Esophagus squamous epithelium (tissue), 5 donors: ENCODE results near the gene ATXN7L3. TPM values are rescaled to one million over a fixed set of nuclear protein-coding genes. Genes with fewer than 3 reads are reported as not detected.

Experiments
- DNase-seq: peaks from one replicate; lab custom pipeline; 2025; lab: John Stamatoyannopoulos, UW
- H3K27ac ChIP-seq, 4 donors: fragments of 200-600 bp; sonication (generic); one replicate each; pipeline ENCODE4 v1.5.1; 2016 to 2019; ENCODE audit warnings: mild to moderate bottlenecking in 1 of 4
- H3K27me3 ChIP-seq, 4 donors: fragments of 200-600 bp; sonication (generic); 1 replicate in 3 of 4; 2 replicates in 1 of 4; pipeline versions ENCODE4 v1.5.1 to v1.6.0; 2017 to 2021; ENCODE audit warnings: antibody characterized with exemption in 1 of 4
- H3K36me3 ChIP-seq, 3 donors: fragments of 200-600 bp; sonication (generic); one replicate each; pipeline ENCODE4 v1.5.1; 2016 to 2019
- H3K4me1 ChIP-seq, 3 donors: fragments of 200-600 bp; sonication (generic); one replicate each; pipeline ENCODE4 v1.5.1; 2017 to 2019
- H3K4me3 ChIP-seq, 4 donors: fragments of 200-600 bp; sonication (generic); 1 replicate in 3 of 4; 2 replicates in 1 of 4; pipeline ENCODE4 v1.5.1; 2016 to 2019; ENCODE audit warnings: mild to moderate bottlenecking in 2 of 4, moderate library complexity in 1 of 4
- H3K9me3 ChIP-seq, 3 donors: fragments of 200-600 bp; sonication (generic); one replicate each; pipeline ENCODE4 v1.5.1; 2016 to 2019
- POLR2A ChIP-seq, 4 donors: fragments of 450-650 bp; IDR thresholded peaks; one replicate each; pipeline ENCODE4 v1.6.1; 2017; ENCODE audit warnings: antibody characterized with exemption in 4 of 4, mild to moderate bottlenecking in 4 of 4, moderate library complexity in 3 of 4
- WGBS, 2 donors: methylation state at CpG; one replicate each; pipeline ENCODE4 v1.1.5; 2018; 5-methylcytosine and 5-hydroxymethylcytosine counted together
- intact Hi-C: fragments of 100-400 bp; cut with DNase I; formaldehyde crosslinking; loops from one replicate; pipeline ENCODE4 v1.15.0; 2022
- total RNA-seq, 4 donors: library from RNA; depleted of rRNA; stranded (reverse); fragments of >200 nt; gene quantifications; one replicate each; pipeline ENCODE4 v1.1.0, GENCODE V29; 2016
- TF ChIP-seq, protein P1 (sequence below), 6 experiments: fragments of 450-650 bp in 4 of 6; fragments of 200-600 bp in 2 of 6; sonication (generic) in 2 of 6; IDR thresholded peaks; one replicate each; pipeline ENCODE4 v1.5.1; 2016 to 2019; ENCODE audit warnings: antibody characterized with exemption in 6 of 6, mild to moderate bottlenecking in 4 of 6, moderate library complexity in 4 of 6
- donor health status: DM: yes; HTN: yes; CAD: no.

Gene ATXN7L3
- total RNA-seq, 4 donors from 2014 or later: 37.7 to 47.3 (median 44.0) TPM

DNA sequence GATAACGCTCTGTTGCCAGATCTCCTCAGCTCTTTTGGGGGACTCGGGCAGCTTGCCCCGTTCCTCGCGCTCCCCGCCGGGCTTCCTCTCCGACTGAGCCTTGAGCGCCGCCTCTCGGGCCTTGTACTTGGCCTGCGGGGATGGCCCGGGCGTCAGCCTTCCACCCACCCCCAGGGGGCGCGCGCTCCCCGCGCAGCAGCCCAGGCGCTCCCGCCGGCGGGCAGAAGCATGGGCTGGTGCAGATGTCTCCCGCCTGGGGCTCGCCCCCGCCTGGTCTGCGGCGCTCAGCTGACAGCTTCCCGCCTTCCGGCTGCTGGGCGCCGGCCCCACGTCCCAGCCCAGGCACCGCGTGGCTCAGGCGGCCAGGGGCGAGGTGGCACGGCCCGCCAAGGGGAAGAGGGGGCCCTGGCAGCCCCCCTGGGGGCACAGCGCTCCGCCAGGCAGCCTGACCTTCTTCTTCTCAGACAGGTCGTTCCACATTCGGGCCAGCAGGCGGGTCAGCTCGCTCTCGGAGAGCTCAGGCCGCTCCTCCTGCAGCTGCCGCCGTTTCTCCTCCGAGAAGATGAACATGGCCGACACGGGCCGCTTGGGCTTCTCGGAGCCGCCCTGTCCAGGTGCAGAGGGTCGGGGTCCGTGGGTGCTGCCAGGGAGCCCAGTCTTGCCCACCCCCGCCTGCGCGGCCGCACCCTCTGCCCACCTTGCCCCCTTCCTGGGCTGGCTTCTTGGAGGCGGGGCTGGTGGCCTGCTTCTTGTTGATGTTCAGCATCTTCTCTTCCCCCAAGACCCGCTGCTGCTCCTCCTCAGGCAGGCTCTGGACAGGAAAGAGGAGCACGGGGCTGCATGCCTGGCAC is 10.9 kb upstream of the ATXN7L3 start:
- H3K4me1 ChIP-seq: peaks cover 8 to 51% (median 19%) of the 10 kb centered on the region in 3 donors
- intact Hi-C loops: loop anchor here (5.0 kb wide), 1 partner anchor 112 kb away; the partner anchor contains the start of gene SLC25A39
- peak; percentile 35 for DNase-seq
- peak overlapping the region in 2 of 4 donors; percentile 13 to 46 for H3K4me3 ChIP-seq
- TF ChIP-seq POLR2A (IDR thresholded peaks at IDR 0.05): peak in 1 of 4 donors; percentile 26
- TF ChIP-seq, protein P1, sequence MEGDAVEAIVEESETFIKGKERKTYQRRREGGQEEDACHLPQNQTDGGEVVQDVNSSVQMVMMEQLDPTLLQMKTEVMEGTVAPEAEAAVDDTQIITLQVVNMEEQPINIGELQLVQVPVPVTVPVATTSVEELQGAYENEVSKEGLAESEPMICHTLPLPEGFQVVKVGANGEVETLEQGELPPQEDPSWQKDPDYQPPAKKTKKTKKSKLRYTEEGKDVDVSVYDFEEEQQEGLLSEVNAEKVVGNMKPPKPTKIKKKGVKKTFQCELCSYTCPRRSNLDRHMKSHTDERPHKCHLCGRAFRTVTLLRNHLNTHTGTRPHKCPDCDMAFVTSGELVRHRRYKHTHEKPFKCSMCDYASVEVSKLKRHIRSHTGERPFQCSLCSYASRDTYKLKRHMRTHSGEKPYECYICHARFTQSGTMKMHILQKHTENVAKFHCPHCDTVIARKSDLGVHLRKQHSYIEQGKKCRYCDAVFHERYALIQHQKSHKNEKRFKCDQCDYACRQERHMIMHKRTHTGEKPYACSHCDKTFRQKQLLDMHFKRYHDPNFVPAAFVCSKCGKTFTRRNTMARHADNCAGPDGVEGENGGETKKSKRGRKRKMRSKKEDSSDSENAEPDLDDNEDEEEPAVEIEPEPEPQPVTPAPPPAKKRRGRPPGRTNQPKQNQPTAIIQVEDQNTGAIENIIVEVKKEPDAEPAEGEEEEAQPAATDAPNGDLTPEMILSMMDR (IDR thresholded peaks at IDR 0.05): peak; percentile 97 to 100 (median 99)
- peaks cover 37 to 99% (median 37%) of the 10 kb centered on the region in 3 donors for H3K36me3 ChIP-seq
- 4 to 14% methylated on average over 10 to 11 of the region's 64 CpGs for WGBS, 2 donors
- no peaks in the 10 kb centered on the region for H3K27me3 ChIP-seq
- no peaks in the 10 kb centered on the region for H3K9me3 ChIP-seq
- H3K27ac ChIP-seq: peak overlapping the region; percentile 44 to 74 (median 68)

DNA sequence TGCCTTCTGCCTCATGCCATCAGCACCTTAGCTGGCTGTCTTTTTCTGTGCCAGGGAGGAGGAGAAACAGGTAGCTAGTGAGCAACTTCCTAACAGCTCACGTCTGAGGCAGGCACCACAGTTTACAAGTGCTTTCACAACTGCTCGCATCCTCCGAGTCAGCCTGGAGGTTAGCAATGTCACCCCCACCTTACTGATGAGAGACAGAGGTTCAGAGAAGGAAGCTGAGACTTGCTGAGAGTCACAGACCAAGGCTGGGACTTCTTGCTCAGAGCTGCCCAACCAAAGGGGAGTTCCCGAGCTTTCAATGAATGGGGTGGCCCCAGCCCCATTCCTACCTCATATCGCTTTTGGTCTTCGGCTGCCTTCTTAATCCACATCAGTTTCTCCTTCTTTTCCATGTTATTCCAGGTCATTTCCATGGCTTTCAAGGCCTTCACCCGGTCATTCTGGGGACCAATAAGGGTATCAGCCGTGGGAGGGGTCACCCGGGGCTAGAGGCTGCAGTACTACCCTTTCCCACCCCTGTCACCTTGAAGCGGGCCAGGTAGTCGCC is 10.2 kb upstream of the ATXN7L3 start:
- H3K36me3 ChIP-seq: peaks cover 30 to 94% (median 30%) of the 10 kb centered on the region in 3 donors
- DNase-seq: no peak
- 65 to 71% methylated on average over 5 to 11 of the region's 11 CpGs for WGBS, 2 donors
- H3K27me3 ChIP-seq: no peaks in the 10 kb centered on the region
- peak overlapping the region in 1 of 4 donors; percentile 46 for H3K4me3 ChIP-seq
- no peaks in the 10 kb centered on the region for H3K9me3 ChIP-seq
- intact Hi-C loops: loop anchor here (5.0 to 10.0 kb wide), 2 partner anchors 112 to 295 kb away; partner anchors contain the start of genes GPATCH8 and SLC25A39
- TF ChIP-seq, protein P1 (IDR thresholded peaks at IDR 0.05): no peak
- TF ChIP-seq POLR2A (IDR thresholded peaks at IDR 0.05): no peak
- peaks cover 8 to 52% (median 19%) of the 10 kb centered on the region in 3 donors for H3K4me1 ChIP-seq
- H3K27ac ChIP-seq: peak overlapping the region; percentile 44 to 74 (median 68)

DNA sequence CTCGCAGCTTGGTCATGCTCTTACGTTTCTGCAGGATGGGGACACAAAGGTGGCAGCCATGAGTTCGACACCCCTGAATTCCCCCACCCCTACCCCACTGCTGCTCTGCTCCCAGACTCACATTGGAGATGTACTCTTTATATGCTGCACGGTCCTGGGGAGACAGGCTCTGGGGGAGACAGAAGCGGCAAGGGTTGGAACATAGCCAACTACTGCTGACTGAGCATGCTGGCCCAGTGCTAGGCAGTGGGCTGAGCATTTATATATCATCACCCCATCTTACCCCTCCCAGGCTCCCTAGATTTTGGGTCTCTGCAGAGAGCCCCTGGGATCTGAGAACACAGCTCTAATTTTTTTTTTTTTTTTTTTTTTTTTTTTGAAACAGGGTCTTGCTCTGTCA is 8.1 kb upstream of the ATXN7L3 start:
- Histone ChIP-seq H3K27me3 (no peaks in the 10 kb centered on the region), H3K4me3 (no peak overlapping the region), H3K4me1 (peaks cover 21 to 68% (median 36%) of the 10 kb centered on the region in 3 donors), H3K9me3 (no peaks in the 10 kb centered on the region), H3K36me3 (peaks cover 19 to 73% (median 21%) of the 10 kb centered on the region in 3 donors), H3K27ac (peak overlapping the region in 1 of 4 donors; percentile 39)
- 60 to 100% methylated on average over 2 of the region's 5 CpGs for WGBS, 2 donors
- intact Hi-C loops: loop anchor here (10.0 kb wide), 1 partner anchor 297 kb away; the partner anchor contains the start of gene GPATCH8
- no peak for TF ChIP-seq POLR2A (IDR thresholded peaks at IDR 0.05)
- TF ChIP-seq, protein P1 (IDR thresholded peaks at IDR 0.05): no peak
- DNase-seq: no peak

DNA sequence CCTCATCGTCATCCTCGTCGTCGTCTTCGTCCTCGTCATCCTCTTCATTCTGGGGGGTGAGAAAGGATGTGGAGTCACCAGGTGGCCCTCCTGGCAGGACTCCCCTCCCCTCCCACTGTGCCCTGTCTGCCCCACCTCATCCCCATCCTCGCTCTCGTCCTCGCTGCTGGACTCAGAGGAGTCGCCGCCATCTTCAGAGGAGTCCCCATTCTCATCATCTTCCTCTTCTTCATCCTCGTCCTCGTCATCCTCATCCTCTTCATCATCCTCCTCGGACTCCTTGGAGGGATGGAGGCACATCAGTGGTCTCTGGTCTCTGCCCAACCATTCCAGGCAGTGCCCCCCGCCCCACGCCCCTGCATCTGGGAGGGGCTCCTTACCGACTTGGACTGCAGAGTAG is 7.6 kb upstream of the ATXN7L3 start:
- intact Hi-C loops: loop anchor here (10.0 kb wide), 1 partner anchor 297 kb away; the partner anchor contains the start of gene GPATCH8
- Histone ChIP-seq H3K27ac (no peak overlapping the region), H3K4me3 (no peak overlapping the region), H3K9me3 (no peaks in the 10 kb centered on the region), H3K4me1 (peaks cover 21 to 66% (median 36%) of the 10 kb centered on the region in 3 donors), H3K36me3 (peaks cover 19 to 69% (median 21%) of the 10 kb centered on the region in 3 donors), H3K27me3 (no peaks in the 10 kb centered on the region)
- DNase-seq: no peak
- no peak for TF ChIP-seq POLR2A (IDR thresholded peaks at IDR 0.05)
- TF ChIP-seq, protein P1 (IDR thresholded peaks at IDR 0.05): no peak
- WGBS, 2 donors: 80 to 92% methylated on average over 13 to 14 of the region's 17 CpGs
